DND-41 (cell line): ENCODE results near the gene MEF2C.

ENCODE experiments used
- CTCF ChIP-seq: IDR thresholded peaks from 2 replicates; pipeline ENCODE4 v1.5.1; 2012; ENCODE audit warnings: borderline replicate concordance, low read length, moderate library complexity, mild to moderate bottlenecking; ENCODE audit not compliant: poor library complexity, severe bottlenecking; ENCODE audit errors: extremely low read depth
- EZH2 ChIP-seq: IDR thresholded peaks from 3 replicates; pipeline ENCODE4 v1.6.1; 2012; ENCODE audit warnings: borderline replicate concordance, low read depth, mild to moderate bottlenecking, moderate library complexity, low read length, inconsistent platforms; ENCODE audit not compliant: severe bottlenecking

GRCh38 chr5:88897748-88898147 lies 14.8 kb upstream of the MEF2C start:
- TF ChIP-seq CTCF (no peak), EZH2 (no peak)
